PC-3 (cell line): ENCODE data around the gene TBPL1. TPM values are rescaled to one million over a fixed set of nuclear protein-coding genes. Genes with fewer than 3 reads are reported as not detected.

Experiments used
- ATAC-seq: fragments of 200-7000 bp; cut with Tn5 transposase; 2 replicates; pipeline ENCODE4 v1.9.1; 2020; ENCODE audit warnings: mild to moderate bottlenecking, moderate library complexity
- BruUV-seq: library from RNA; stranded (reverse); fragments of 400-500 nt; replicated peaks from 2 replicates; lab custom pipeline; 2021; lab: Mats Ljungman, UMichigan
- CTCF ChIA-PET: fragments of 300-600 bp; sonication (Branson Sonifier 250); formaldehyde crosslinking; loops from one replicate; lab custom pipeline; 2022; ENCODE audit warnings: antibody characterized with exemption; lab: Charles Lee
- POLR2A ChIA-PET: fragments of 300-600 bp; sonication (Branson Sonifier 250); formaldehyde crosslinking; loops from one replicate; lab custom pipeline; 2022; ENCODE audit warnings: antibody characterized with exemption; ENCODE audit not compliant: unreplicated experiment; lab: Charles Lee
- DNase-seq: peaks from one replicate; pipeline ENCODE4 v3.0.0-alpha.2; 2015
- H2AFZ ChIP-seq: fragments of 300-600 bp; sonication (generic); 2 replicates; pipeline ENCODE4 v1.6.0; 2016; ENCODE audit warnings: antibody characterized with exemption, low read length
- H3F3A ChIP-seq: fragments of 300-600 bp; sonication (generic); one replicate; pipeline ENCODE4 v1.6.0; 2017; ENCODE audit warnings: antibody characterized with exemption, low read length, control low read depth, mild to moderate bottlenecking; ENCODE audit not compliant: unreplicated experiment
- H3K27ac ChIP-seq: fragments of 300-600 bp; sonication (generic); 2 replicates; pipeline ENCODE4 v1.5.1; 2016; ENCODE audit warnings: mild to moderate bottlenecking, low read length
- H3K27me3 ChIP-seq: fragments of 300-600 bp; sonication (generic); 2 replicates; pipeline ENCODE4 v1.6.1; 2016; ENCODE audit warnings: low read length, mixed read lengths
- H3K36me3 ChIP-seq: fragments of 300-600 bp; sonication (generic); 2 replicates; pipeline ENCODE4 v1.6.1; 2016; ENCODE audit warnings: low read depth, mixed run types, low read length, mixed read lengths
- H3K4me1 ChIP-seq: fragments of 300-600 bp; sonication (generic); 2 replicates; pipeline ENCODE4 v1.5.1; 2016; ENCODE audit warnings: low read length; ENCODE audit not compliant: insufficient read depth
- H3K4me2 ChIP-seq: fragments of 300-600 bp; sonication (generic); 2 replicates; pipeline ENCODE4 v1.6.0; 2016; ENCODE audit warnings: low read length
- H3K4me3 ChIP-seq: fragments of 300-600 bp; sonication (generic); 2 replicates; pipeline ENCODE4 v1.5.1; 2016; ENCODE audit warnings: mild to moderate bottlenecking, low read length, mixed read lengths
- H3K79me2 ChIP-seq: fragments of 300-600 bp; sonication (generic); 2 replicates; pipeline ENCODE4 v1.6.1; 2017; ENCODE audit warnings: low read length, mixed read lengths
- H3K9ac ChIP-seq: fragments of 300-600 bp; sonication (generic); 2 replicates; pipeline ENCODE4 v1.6.0; 2016; ENCODE audit warnings: mild to moderate bottlenecking, low read length
- H3K9me2 ChIP-seq: fragments of 300-600 bp; sonication (generic); replicated peaks from 2 replicates; pipeline ENCODE4 v1.6.1; 2016; ENCODE audit warnings: mixed run types, low read length, mixed read lengths
- H3K9me3 ChIP-seq: fragments of 300-600 bp; sonication (generic); 2 replicates; pipeline ENCODE4 v1.6.1; 2016; ENCODE audit warnings: low read length, mixed read lengths
- H4K20me1 ChIP-seq: fragments of 300-600 bp; sonication (generic); 2 replicates; pipeline ENCODE4 v1.6.1; 2016; ENCODE audit warnings: low read length, mixed read lengths
- EZH2 ChIP-seq: fragments of 300-600 bp; sonication (generic); IDR thresholded peaks from one replicate; pipeline ENCODE4 v1.6.1; 2017; ENCODE audit warnings: antibody characterized with exemption, mild to moderate bottlenecking, low read length; ENCODE audit not compliant: unreplicated experiment
- EZH2phosphoT487 ChIP-seq: fragments of 300-600 bp; sonication (generic); IDR thresholded peaks from 2 replicates; pipeline ENCODE4 v1.6.1; 2018; ENCODE audit warnings: mild to moderate bottlenecking, antibody characterized with exemption, low read length, borderline replicate concordance
- intact Hi-C: fragments of 100-400 bp; cut with micrococcal nuclease; formaldehyde crosslinking; loops from 2 replicates; pipeline ENCODE4 v1.9.0; 2023
- total RNA-seq: library from RNA; depleted of rRNA; stranded (reverse); fragments of >200 nt; gene quantifications from 2 replicates; pipeline ENCODE4 v1.2.3, GENCODE V29; 2014
- TF ChIP-seq, protein P1 (sequence below): fragments of 300-600 bp; sonication (generic); conservative IDR thresholded peaks from 2 replicates; pipeline ENCODE4 v1.5.1; 2017; ENCODE audit warnings: antibody characterized with exemption, low read depth, mild to moderate bottlenecking, low read length

TBPL1 gene
- total RNA-seq, 1 experiment from 2014 or later, result 30.8 TPM

DNA sequence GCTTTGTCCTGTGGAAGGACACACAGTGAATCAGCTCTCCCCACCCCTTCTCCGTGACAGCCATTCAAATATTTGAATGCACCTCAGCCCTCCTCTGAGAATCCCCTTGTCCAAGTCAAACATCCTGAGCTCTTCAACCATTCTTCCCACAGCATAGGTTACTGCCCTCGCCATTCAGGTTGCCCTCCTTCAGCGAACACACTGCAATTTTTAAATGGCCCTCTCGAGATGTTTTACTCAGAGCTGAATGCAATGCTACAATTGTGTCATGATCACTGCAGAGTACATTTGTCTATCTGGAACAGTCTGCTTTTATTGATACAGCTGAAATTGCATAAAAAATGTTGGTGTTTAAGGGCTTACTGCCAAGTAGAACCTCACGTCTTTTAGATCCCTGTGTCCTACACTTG is 50.5 kb downstream of the TBPL1 start:
- Histone ChIP-seq H3K36me3 (no peaks in the 10 kb centered on the region), H4K20me1 (no peaks in the 10 kb centered on the region), H3K27me3 (no peaks in the 10 kb centered on the region), H3K4me3 (no peak overlapping the region), H3F3A (no peaks in the 10 kb centered on the region), H3K4me1 (peaks cover 38% of the 10 kb centered on the region), H3K27ac (0 out of 2 replicates have a peak overlapping the region, but pooled peaks have one; percentile 42), H3K9me3 (no peaks in the 10 kb centered on the region), H3K4me2 (peak overlapping the region; percentile 34), H3K79me2 (no peaks in the 10 kb centered on the region), H2AFZ (peak overlapping the region; percentile 68), H3K9me2 (no peaks in the 10 kb centered on the region), H3K9ac (no peak overlapping the region)
- POLR2A ChIA-PET, result interaction anchor here (0.6 kb wide), 1 partner anchor 49 kb away, joined by 4 read pairs; the partner anchor contains the start of gene SLC2A12
- BruUV-seq, result no TSS peak
- ATAC-seq, result peak; percentile 85
- TF ChIP-seq, protein P1, sequence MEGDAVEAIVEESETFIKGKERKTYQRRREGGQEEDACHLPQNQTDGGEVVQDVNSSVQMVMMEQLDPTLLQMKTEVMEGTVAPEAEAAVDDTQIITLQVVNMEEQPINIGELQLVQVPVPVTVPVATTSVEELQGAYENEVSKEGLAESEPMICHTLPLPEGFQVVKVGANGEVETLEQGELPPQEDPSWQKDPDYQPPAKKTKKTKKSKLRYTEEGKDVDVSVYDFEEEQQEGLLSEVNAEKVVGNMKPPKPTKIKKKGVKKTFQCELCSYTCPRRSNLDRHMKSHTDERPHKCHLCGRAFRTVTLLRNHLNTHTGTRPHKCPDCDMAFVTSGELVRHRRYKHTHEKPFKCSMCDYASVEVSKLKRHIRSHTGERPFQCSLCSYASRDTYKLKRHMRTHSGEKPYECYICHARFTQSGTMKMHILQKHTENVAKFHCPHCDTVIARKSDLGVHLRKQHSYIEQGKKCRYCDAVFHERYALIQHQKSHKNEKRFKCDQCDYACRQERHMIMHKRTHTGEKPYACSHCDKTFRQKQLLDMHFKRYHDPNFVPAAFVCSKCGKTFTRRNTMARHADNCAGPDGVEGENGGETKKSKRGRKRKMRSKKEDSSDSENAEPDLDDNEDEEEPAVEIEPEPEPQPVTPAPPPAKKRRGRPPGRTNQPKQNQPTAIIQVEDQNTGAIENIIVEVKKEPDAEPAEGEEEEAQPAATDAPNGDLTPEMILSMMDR, result no peak
- TF ChIP-seq EZH2, result no peak
- no peak for TF ChIP-seq EZH2phosphoT487
- intact Hi-C loops, result no loop called here
- CTCF ChIA-PET, result interaction anchor here (0.5 to 0.8 kb wide), 3 partner anchors 60 to 118 kb away, joined by 3 to 4 read pairs (median 4); no protein-coding TSS in a partner anchor
- DNase-seq, result peak; percentile 37

DNA sequence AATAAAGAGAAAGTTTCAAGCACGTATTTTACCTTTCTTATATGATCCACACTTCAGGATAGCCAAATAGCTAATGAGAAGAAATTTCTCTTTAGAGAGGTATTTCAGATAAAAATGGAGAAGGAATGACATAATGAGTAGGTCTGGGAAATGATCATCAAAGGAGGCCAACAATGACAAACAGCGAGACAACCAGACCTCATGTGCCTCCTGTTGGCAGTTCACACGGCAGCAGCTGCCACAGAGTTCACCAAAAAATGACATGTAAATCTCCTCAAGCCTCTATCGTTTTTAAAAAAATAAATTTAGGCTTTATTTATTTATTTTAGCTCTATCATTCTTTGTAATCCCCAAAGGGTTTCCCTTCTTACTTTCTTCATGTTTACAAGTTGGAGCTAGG is 51.7 kb downstream of the TBPL1 start:
- no peak overlapping the region for H2AFZ ChIP-seq
- H3K9me3 ChIP-seq, result no peaks in the 10 kb centered on the region
- BruUV-seq, result no TSS peak
- DNase-seq (no peak), ATAC-seq (no peak)
- no peaks in the 10 kb centered on the region for H3F3A ChIP-seq
- ChIA-PET POLR2A (no interaction called here), CTCF (no interaction called here)
- H3K36me3 ChIP-seq, result no peaks in the 10 kb centered on the region
- no peak overlapping the region for H3K4me2 ChIP-seq
- no peak overlapping the region for H3K27ac ChIP-seq
- no peak overlapping the region for H3K4me3 ChIP-seq
- no peaks in the 10 kb centered on the region for H4K20me1 ChIP-seq
- H3K79me2 ChIP-seq, result no peaks in the 10 kb centered on the region
- intact Hi-C loops, result no loop called here
- no peaks in the 10 kb centered on the region for H3K27me3 ChIP-seq
- TF ChIP-seq, protein P1, result 0 out of 2 replicates have a peak, but pooled peaks have one; percentile 27
- no peak for TF ChIP-seq EZH2
- H3K4me1 ChIP-seq, result peaks cover 38% of the 10 kb centered on the region
- H3K9me2 ChIP-seq, result no peaks in the 10 kb centered on the region
- H3K9ac ChIP-seq, result no peak overlapping the region

DNA sequence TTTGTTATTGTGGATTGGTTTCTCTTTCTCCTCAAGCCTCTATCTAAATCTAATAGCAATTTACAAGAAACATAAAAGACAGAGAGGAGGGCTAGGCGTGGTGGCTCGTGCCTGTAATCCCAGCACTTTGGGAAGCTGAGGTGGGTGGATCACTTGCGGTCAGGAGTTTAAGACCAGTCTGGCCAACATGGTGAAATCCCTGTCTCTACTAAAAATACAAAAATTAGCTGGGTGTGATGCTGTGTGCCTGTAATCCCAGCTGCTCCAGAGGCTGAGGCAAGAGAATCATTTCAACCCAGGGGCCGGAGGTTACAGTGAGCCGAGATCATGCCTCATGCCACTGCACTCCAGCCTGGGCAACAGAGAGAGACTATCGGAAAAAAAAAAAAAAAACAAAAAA is 52.8 kb downstream of the TBPL1 start:
- Histone ChIP-seq H3K27me3 (no peaks in the 10 kb centered on the region), H2AFZ (no peak overlapping the region), H3K4me2 (no peak overlapping the region), H3K4me1 (peaks cover 28% of the 10 kb centered on the region), H3K36me3 (no peaks in the 10 kb centered on the region), H3K4me3 (no peak overlapping the region), H3K79me2 (no peaks in the 10 kb centered on the region), H3F3A (no peaks in the 10 kb centered on the region), H3K9ac (no peak overlapping the region), H3K9me2 (no peaks in the 10 kb centered on the region), H3K27ac (no peak overlapping the region), H3K9me3 (no peaks in the 10 kb centered on the region), H4K20me1 (no peaks in the 10 kb centered on the region)
- DNase-seq (no peak), ATAC-seq (no peak)
- BruUV-seq, result no TSS peak
- ChIA-PET CTCF (no interaction called here), POLR2A (no interaction called here)
- intact Hi-C loops, result no loop called here
- TF ChIP-seq, protein P1, result no peak
